ENCODE data around the gene FRMD4A. TPM values are rescaled to one million over a fixed set of nuclear protein-coding genes. Genes with fewer than 3 reads are reported as not detected.

FRMD4A gene
- total RNA-seq, 1 donor from 2014 or later, result 0.64 TPM

- DNase-seq (no peak), ATAC-seq (ENCODE audit: low read depth) (no peak)
- no peak overlapping the region for H3K4me3 Mint-ChIP-seq
- H3K9me3 Mint-ChIP-seq, result no peaks in the 10 kb centered on the region
- no peaks in the 10 kb centered on the region for H3K36me3 Mint-ChIP-seq (ENCODE audit: low read depth)
- POLR2A ChIA-PET, result no interaction called here
- peaks cover 9% of the 10 kb centered on the region for H3K27me3 Mint-ChIP-seq
- H3K27ac Mint-ChIP-seq, result no peak overlapping the region
- TF ChIP-seq CTCF (IDR thresholded peaks at IDR 0.05), result no peak
- CTCF ChIA-PET, result no interaction called here
- intact Hi-C loops (cut with micrococcal nuclease), result no loop called here
- H3K4me1 Mint-ChIP-seq, result peaks cover 12% of the 10 kb centered on the region
These were observed 476.9 kb downstream of the FRMD4A start for GRCh38 chr10:13853854-13854253.

DNA sequence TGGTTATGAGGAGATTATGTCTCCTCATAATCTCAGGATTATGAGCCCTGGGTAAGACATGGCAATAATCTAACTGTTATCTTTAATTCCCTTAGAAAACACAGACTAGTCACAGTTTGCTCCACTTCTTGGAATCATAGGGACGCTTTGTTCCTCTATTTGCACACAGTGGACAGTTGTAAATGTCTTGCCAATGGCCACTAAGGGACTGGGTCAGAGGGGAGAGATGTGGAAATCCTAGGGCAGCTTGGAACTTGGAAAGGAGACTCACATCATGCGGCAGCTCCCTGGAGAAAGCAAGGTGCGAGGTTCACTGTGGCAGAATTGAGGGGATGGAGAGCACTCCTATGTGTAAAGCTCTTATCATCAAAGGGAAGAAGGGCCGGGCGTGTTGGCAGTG lies 477.9 kb downstream of the FRMD4A start:
- DNase-seq (no peak), ATAC-seq (ENCODE audit: low read depth) (no peak)
- H3K27me3 Mint-ChIP-seq, result peaks cover 16% of the 10 kb centered on the region
- no peak overlapping the region for H3K27ac Mint-ChIP-seq
- H3K9me3 Mint-ChIP-seq, result no peaks in the 10 kb centered on the region
- ChIA-PET CTCF (no interaction called here), POLR2A (no interaction called here)
- H3K4me1 Mint-ChIP-seq, result peaks cover 12% of the 10 kb centered on the region
- intact Hi-C loops (cut with micrococcal nuclease), result no loop called here
- no peak overlapping the region for H3K4me3 Mint-ChIP-seq
- H3K36me3 Mint-ChIP-seq (ENCODE audit: low read depth), result no peaks in the 10 kb centered on the region
- TF ChIP-seq CTCF (IDR thresholded peaks at IDR 0.05), result no peak

GRCh38 chr10:13851906-13852305 lies 478.8 kb downstream of the FRMD4A start:
- POLR2A ChIA-PET, result no interaction called here
- H3K27ac Mint-ChIP-seq, result no peak overlapping the region
- H3K27me3 Mint-ChIP-seq, result peaks cover 24% of the 10 kb centered on the region
- CTCF ChIA-PET, result no interaction called here
- no peak overlapping the region for H3K4me3 Mint-ChIP-seq
- no peak for TF ChIP-seq CTCF (IDR thresholded peaks at IDR 0.05)
- intact Hi-C loops (cut with micrococcal nuclease), result no loop called here
- no peak for DNase-seq
- no peak for ATAC-seq (ENCODE audit: low read depth)
- peaks cover 20% of the 10 kb centered on the region for H3K4me1 Mint-ChIP-seq
- no peaks in the 10 kb centered on the region for H3K9me3 Mint-ChIP-seq
- no peaks in the 10 kb centered on the region for H3K36me3 Mint-ChIP-seq (ENCODE audit: low read depth)

DNA sequence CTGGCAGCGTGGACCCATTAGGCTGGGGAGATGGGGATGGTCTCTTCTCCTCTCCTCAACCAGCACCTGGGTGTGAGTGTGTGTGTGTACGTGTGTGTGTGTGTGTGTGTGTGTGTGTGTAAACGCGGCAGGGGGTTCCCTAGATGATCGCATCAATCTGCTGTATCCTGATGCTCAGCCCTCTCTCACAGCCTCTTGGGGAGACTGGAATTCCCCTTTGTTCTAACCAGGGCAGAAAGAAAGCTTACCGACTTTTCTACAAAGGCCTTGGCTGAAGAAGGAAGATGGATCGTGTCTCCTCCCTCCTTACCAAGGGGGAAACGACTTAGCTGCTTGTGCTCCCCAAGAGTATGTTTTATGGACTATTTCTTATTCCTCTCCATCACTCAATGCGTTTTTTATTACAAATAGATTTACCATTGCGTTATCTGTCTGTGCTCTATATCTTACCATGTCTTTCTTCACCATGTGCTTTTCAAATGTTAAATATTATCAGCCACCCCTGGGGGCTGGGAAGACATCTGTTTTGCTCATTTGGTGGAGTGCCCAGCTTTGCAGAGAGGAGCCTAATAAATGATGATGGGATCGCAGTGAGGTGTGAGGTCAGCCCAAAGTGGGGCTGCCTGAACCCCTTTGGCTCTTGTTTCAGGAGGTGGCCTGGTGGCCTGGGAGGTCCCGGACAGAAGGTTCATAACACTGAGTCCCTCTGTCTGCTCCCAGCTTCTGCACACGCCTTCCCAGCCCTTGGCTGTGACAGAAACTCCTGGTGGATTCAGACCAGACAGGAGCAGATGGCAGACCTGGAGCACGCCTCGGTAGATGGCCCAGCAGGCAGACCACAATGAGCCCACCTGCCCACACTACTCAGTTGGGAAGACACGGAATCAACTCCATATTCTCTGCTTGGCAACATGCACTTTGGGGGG lies 481.9 kb downstream of the FRMD4A start:
- CTCF ChIA-PET, result no interaction called here
- no peak overlapping the region for H3K4me3 Mint-ChIP-seq
- intact Hi-C loops (cut with micrococcal nuclease), result no loop called here

More for the DNA sequence above, 481.9 kb downstream of the FRMD4A start:
- ATAC-seq (ENCODE audit: low read depth) (no peak), DNase-seq (no peak)
- H3K36me3 Mint-ChIP-seq (ENCODE audit: low read depth), result no peaks in the 10 kb centered on the region
- no peaks in the 10 kb centered on the region for H3K9me3 Mint-ChIP-seq
- peaks cover 37% of the 10 kb centered on the region for H3K27me3 Mint-ChIP-seq
- POLR2A ChIA-PET, result no interaction called here
- H3K27ac Mint-ChIP-seq, result no peak overlapping the region
- H3K4me1 Mint-ChIP-seq, result peaks cover 21% of the 10 kb centered on the region
- no peak for TF ChIP-seq CTCF (IDR thresholded peaks at IDR 0.05)

Measured in activated B cell treated with CpG ODN at 0.5 μM for 24 hours (primary cell).